ENCODE results near the gene ACSS1.

The ACSS1 gene

GRCh38 chr20:25078662-25079061, 20.7 kb upstream of the ACSS1 start:
- no peak overlapping the region for H3K4me3 ChIP-seq (ENCODE audit: low read depth, low read length)
- no peak for DNase-seq (ENCODE audit: low read depth)
- no peak for TF ChIP-seq CTCF (IDR thresholded peaks at IDR 0.05; ENCODE audit: insufficient read depth, low read depth, low read length, missing control alignments)

DNA sequence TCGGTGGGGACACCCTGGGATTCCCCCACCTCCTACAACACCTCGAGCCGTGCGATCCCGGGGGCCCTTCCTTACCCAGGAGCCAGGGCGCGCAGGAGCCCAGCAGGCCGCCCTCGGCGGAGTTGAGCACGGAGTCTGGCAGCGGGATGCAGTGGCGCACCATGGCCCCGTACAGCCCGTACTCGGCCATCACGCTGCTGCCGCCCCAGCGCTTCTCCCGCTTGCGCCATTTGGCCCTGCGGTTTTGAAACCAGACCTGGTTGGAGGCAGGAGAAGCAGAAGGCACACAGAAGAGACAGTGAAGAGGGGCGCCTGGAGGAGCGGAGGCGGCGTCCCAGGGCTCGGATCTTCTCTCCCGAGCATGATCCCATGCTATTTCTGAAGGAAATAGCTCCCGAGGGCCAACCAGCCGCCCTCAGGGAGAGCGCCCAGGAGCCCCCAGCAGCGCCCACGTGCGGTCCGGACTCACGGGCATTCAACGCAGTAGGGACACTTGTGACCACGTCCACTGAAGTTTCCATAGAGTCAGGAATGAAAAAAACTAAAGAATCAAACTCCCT, 19.8 kb upstream of the ACSS1 start:
- no peak overlapping the region for H3K4me3 ChIP-seq (ENCODE audit: low read depth, low read length)
- no peak for TF ChIP-seq CTCF (IDR thresholded peaks at IDR 0.05; ENCODE audit: insufficient read depth, low read depth, low read length, missing control alignments)
- DNase-seq (ENCODE audit: low read depth): no peak

DNA sequence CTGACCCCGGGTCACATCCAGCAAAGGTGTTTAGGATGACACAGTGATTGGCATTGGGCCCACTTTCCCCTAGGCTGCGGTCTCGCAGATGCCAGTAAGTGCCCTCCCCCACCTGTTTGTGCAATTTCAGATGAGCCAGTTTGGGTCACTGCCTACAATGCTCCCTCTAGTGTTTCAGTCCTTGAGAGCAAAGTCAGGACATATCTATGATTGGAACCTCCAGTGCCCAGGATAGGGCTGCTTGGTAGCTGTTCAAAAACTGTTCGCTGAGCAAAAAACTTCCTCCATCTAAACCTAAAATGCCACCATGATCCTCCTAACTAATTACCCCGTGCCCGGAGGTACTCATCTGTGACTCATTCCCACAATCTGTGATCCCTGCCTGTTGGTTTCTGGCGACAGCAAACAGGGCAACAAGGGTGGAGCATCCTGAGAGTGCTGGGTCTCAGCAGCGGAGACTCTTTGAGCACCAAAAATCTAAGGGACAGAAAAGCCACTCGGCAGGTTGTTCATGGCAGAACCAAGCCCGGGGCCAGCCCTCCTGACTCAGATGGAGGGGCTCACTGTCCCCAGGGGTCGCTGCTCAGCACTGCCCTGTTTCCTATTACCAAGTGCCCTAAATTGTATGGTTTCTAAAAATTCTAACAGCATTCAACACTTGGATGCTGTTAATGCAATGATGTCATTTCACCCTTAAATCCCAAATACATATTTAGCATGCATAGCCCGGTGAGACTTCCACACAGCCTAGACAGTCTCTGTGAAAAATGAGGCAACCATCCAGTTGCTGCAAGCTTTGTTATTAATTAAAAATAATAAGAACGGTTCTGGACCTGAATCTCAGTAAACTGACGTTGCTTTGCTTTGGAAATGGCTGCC, 19.0 kb upstream of the ACSS1 start:
- TF ChIP-seq CTCF (IDR thresholded peaks at IDR 0.05; ENCODE audit: insufficient read depth, low read depth, low read length, missing control alignments): peak; percentile 18
- H3K4me3 ChIP-seq (ENCODE audit: low read depth, low read length): no peak overlapping the region
- peak; percentile 41 for DNase-seq (ENCODE audit: low read depth)

DNA sequence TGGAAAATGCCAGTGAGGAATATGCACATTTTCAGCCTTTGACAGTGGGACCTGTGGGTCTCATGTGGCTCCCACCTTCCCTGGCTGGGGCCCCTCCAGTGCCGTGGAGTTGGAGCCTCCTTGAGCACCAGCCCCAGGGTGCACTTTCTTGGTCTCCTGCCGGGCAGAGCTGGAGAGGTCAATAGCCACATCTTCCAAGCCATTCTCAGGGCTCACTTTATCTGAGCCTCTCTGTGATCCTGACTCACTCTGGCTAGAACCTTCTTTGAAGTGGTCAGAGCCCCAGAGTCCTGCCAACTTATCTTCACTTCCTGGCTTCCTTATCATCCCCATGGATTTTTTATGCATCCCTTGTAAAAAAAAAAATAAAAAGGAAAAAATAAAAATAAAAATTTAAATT, 18.3 kb upstream of the ACSS1 start:
- TF ChIP-seq CTCF (IDR thresholded peaks at IDR 0.05; ENCODE audit: insufficient read depth, low read depth, low read length, missing control alignments): no peak
- no peak overlapping the region for H3K4me3 ChIP-seq (ENCODE audit: low read depth, low read length)

GRCh38 chr20:25073544-25073943, 15.6 kb upstream of the ACSS1 start:
- no peak for DNase-seq (ENCODE audit: low read depth)
- TF ChIP-seq CTCF (IDR thresholded peaks at IDR 0.05; ENCODE audit: insufficient read depth, low read depth, low read length, missing control alignments): no peak

More for the DNA sequence above, 18.3 kb upstream of the ACSS1 start:
- no peak for DNase-seq (ENCODE audit: low read depth)

DNA sequence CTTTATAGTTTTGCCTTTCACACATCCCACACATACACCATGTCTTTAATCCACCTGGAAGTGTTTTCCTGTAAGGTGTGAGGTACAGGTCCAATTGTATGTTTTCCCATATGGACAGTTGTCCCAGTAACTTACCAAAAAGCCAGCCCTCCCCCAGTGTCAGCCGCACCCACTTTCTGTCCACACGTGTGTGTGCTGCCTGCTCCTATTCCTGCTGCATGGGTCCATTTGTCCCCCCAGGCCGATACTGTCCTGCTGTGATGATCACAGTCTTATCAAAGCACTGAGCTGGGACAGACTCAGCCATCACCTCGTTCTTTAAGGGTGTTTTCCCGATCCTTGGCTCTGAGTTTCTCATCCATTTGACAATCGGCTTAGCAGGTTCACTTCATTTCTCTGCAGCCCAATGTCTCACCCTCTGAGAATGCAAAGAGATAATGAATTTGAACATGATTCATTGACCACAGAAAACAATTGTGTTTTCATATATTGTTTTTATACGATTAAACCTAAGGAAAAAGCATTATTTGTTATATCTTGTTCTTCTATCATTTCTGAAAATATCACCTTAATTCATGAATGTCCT, 14.4 kb upstream of the ACSS1 start:
- H3K4me3 ChIP-seq (ENCODE audit: low read depth, low read length): no peak overlapping the region
- no peak for DNase-seq (ENCODE audit: low read depth)
- TF ChIP-seq CTCF (IDR thresholded peaks at IDR 0.05; ENCODE audit: insufficient read depth, low read depth, low read length, missing control alignments): no peak

More at GRCh38 chr20:25073544-25073943, 15.6 kb upstream of the ACSS1 start:
- no peak overlapping the region for H3K4me3 ChIP-seq (ENCODE audit: low read depth, low read length)

Data from GM12865 (cell line).